Right lobe of liver (tissue), 6 donors: ENCODE results near the gene SRPK2. TPM values are rescaled to one million over a fixed set of nuclear protein-coding genes. Genes with fewer than 3 reads are reported as not detected.

Experiments used
- ATAC-seq, 4 donors: fragments of 200-7000 bp; cut with Tn5 transposase; one replicate each; pipeline ENCODE4 v1.9.1; 2020; ENCODE audit warnings: mild to moderate bottlenecking in 4 of 4, moderate library complexity in 4 of 4
- DNase-seq, 3 donors: peaks; one replicate each; pipeline ENCODE4 v3.0.0-alpha.2; 2020
- H3K27ac ChIP-seq, 3 donors: fragments of 200-600 bp; one replicate each; pipeline ENCODE4 v1.8.0; 2022
- H3K27me3 ChIP-seq, 2 donors: fragments of 200-600 bp; one replicate each; pipeline ENCODE4 v1.8.0; 2022
- H3K36me3 ChIP-seq, 4 donors: fragments of 200-600 bp; sonication (generic) in 1 of 4; one replicate each; pipeline versions ENCODE4 v1.5.1 to v1.8.0; 2017 to 2022; ENCODE audit warnings: control low read depth in 1 of 4
- H3K4me1 ChIP-seq, 4 donors: fragments of 200-600 bp; sonication (generic) in 1 of 4; one replicate each; pipeline versions ENCODE4 v1.5.1 to v1.8.0; 2017 to 2022; ENCODE audit warnings: control low read depth in 1 of 4
- H3K4me3 ChIP-seq, 3 donors: fragments of 200-600 bp; one replicate each; pipeline ENCODE4 v1.8.0; 2022
- H3K9me3 ChIP-seq, 4 donors: fragments of 200-600 bp; sonication (generic) in 1 of 4; one replicate each; pipeline versions ENCODE4 v1.5.1 to v1.8.0; 2017 to 2022; ENCODE audit warnings: control low read depth in 1 of 4
- CTCF ChIP-seq, 4 donors: fragments of 200-600 bp in 3 of 4; fragments of 450-650 bp in 1 of 4; IDR thresholded peaks; one replicate each; pipeline versions ENCODE4 v1.5.1 to v1.8.0; 2016 to 2022; ENCODE audit warnings: antibody characterized with exemption in 4 of 4, mild to moderate bottlenecking in 2 of 4
- POLR2A ChIP-seq: fragments of 450-650 bp; IDR thresholded peaks from one replicate; pipeline ENCODE4 v1.6.1; 2017; ENCODE audit warnings: antibody characterized with exemption, mild to moderate bottlenecking
- WGBS: methylation state at CpG from one replicate; pipeline ENCODE4 v1.1.6; 2018; ENCODE audit warnings: low coverage, low lambda C conversion rate; ENCODE audit not compliant: insufficient coverage; ENCODE audit errors: missing lambda C conversion rate; 5-methylcytosine and 5-hydroxymethylcytosine counted together
- intact Hi-C, 2 donors: fragments of 100-400 bp; cut with DNase I; formaldehyde crosslinking; loops; one replicate each; pipeline versions ENCODE4 v1.11.2 to v1.14.1; 2022
- total RNA-seq, 6 experiments: library from RNA; depleted of rRNA in 2 of 6; stranded (reverse); fragments of >200 nt in 2 of 6; fragmentation: NEBNext Ultra II Directional in 3 of 6; extraction: Animal tissue kit (Norgen Biotek cat#: 25700) in 3 of 6; gene quantifications; one replicate each; pipeline versions ENCODE4 v1.1.0 to v1.2.4, GENCODE V29; 2016 to 2023
- donor health status: DM: no; HTN: yes; CAD: no.
- donor health status: DM: no; HTN: no; CAD: no.
- donor health status: DM: no; HTN: no; CAD: no.
- donor health status: DM: no; HTN: yes; CAD: no.
- donor health status: DM: no; HTN: yes; CAD: no.

SRPK2 gene
- total RNA-seq, 6 experiments from 2014 or later, result 15.5 to 21.1 (median 18.2) TPM

- no peaks in the 10 kb centered on the region for H3K27me3 ChIP-seq
- WGBS, result 76% methylated on average over 6 of the region's 12 CpGs
- no peaks in the 10 kb centered on the region for H3K36me3 ChIP-seq
- peak overlapping the region in 1 of 3 donors; percentile 52 for H3K27ac ChIP-seq
- DNase-seq (no peak), ATAC-seq (peak in 1 of 4 donors; percentile 29)
- intact Hi-C loops, result no loop called here
- H3K9me3 ChIP-seq, result no peaks in the 10 kb centered on the region
- H3K4me3 ChIP-seq, result no peak overlapping the region
- TF ChIP-seq CTCF (IDR thresholded peaks at IDR 0.05) (no peak), POLR2A (no peak)
- H3K4me1 ChIP-seq, result peaks cover 0 to 15% (median 3%) of the 10 kb centered on the region in 4 donors
Measured at GRCh38 chr7:105131033-105131656, 257.6 kb downstream of the SRPK2 start.

- no peak overlapping the region for H3K4me3 ChIP-seq
- DNase-seq (no peak), ATAC-seq (no peak)
- intact Hi-C loops, result no loop called here
- TF ChIP-seq CTCF (IDR thresholded peaks at IDR 0.05) (no peak), POLR2A (no peak)
- H3K9me3 ChIP-seq, result no peaks in the 10 kb centered on the region
- H3K27ac ChIP-seq, result no peak overlapping the region
- H3K27me3 ChIP-seq, result no peaks in the 10 kb centered on the region
- WGBS, result 89% methylated on average over 2 of the region's 2 CpGs
- no peaks in the 10 kb centered on the region for H3K36me3 ChIP-seq
- peaks cover 0 to 15% (median 3%) of the 10 kb centered on the region in 4 donors for H3K4me1 ChIP-seq
Measured at GRCh38 chr7:105130580-105130979, 258.1 kb downstream of the SRPK2 start.

GRCh38 chr7:105130048-105130447 is 258.7 kb downstream of the SRPK2 start:
- DNase-seq (no peak), ATAC-seq (no peak)
- WGBS, result 95% methylated on average over 4 of the region's 5 CpGs
- Histone ChIP-seq H3K36me3 (no peaks in the 10 kb centered on the region), H3K9me3 (no peaks in the 10 kb centered on the region), H3K4me1 (peaks cover 0 to 15% (median 5%) of the 10 kb centered on the region in 4 donors), H3K27ac (no peak overlapping the region), H3K27me3 (no peaks in the 10 kb centered on the region), H3K4me3 (no peak overlapping the region)
- no peak for TF ChIP-seq CTCF (IDR thresholded peaks at IDR 0.05)
- TF ChIP-seq POLR2A, result no peak
- intact Hi-C loops, result no loop called here

- 85% methylated on average over 7 of the region's 8 CpGs for WGBS
- H3K27ac ChIP-seq, result no peak overlapping the region
- no peaks in the 10 kb centered on the region for H3K9me3 ChIP-seq
- DNase-seq (no peak), ATAC-seq (no peak)
- TF ChIP-seq CTCF (IDR thresholded peaks at IDR 0.05) (no peak), POLR2A (no peak)
- H3K36me3 ChIP-seq, result no peaks in the 10 kb centered on the region
- peaks cover 0 to 9% (median 3%) of the 10 kb centered on the region in 4 donors for H3K4me1 ChIP-seq
- intact Hi-C loops, result no loop called here
- H3K27me3 ChIP-seq, result no peaks in the 10 kb centered on the region
- H3K4me3 ChIP-seq, result no peak overlapping the region
Measured at GRCh38 chr7:105127179-105127578, 261.5 kb downstream of the SRPK2 start.
